A549 (cell line): ENCODE data around the gene HMGN1. TPM values are rescaled to one million over a fixed set of nuclear protein-coding genes. Genes with fewer than 3 reads are reported as not detected.

ENCODE experiments used
- ATAC-seq, 2 experiments: fragments of 200-7000 bp in 1 of 2; fragments of >200 bp in 1 of 2; cut with Nextera tagmentation in 1 of 2; cut with Tn5 transposase in 1 of 2; 3 replicates each; pipeline versions ENCODE4 v1.8.0 to v1.9.1; 2018 to 2020; ENCODE audit warnings: mild to moderate bottlenecking in 1 of 2, moderate library complexity in 1 of 2
- CTCF ChIA-PET: fragments of 300-600 bp; sonication (Branson Sonifier 250); formaldehyde crosslinking; extraction: SDS; loops from one replicate; lab custom pipeline; 2021; ENCODE audit warnings: antibody characterized with exemption, inconsistent platforms; lab: Yijun Ruan, JAX
- POLR2A ChIA-PET: fragments of 350-600 bp; formaldehyde crosslinking; extraction: SDS; loops from one replicate; lab custom pipeline; 2021; ENCODE audit warnings: antibody characterized with exemption, inconsistent platforms; lab: Yijun Ruan, JAX
- DNase-seq, 2 experiments: peaks; one replicate each; pipeline versions ENCODE4 v3.0.0 to v3.0.0-alpha.2; 2011 to 2016; ENCODE audit warnings: low read depth in 1 of 2, low spot score in 1 of 2
- FAIRE-seq: peaks from 2 replicates; lab custom pipeline; 2011; peaks lifted over from hg19 to GRCh38; lab: Jason Lieb, UNC
- H3K27ac ChIP-seq, 2 experiments: fragments of >200 bp; sonication (Bioruptor Twin); formaldehyde crosslinking; 3 replicates each; pipeline ENCODE4 v1.5.1; 2016 to 2017
- H3K4me1 ChIP-seq: fragments of >200 bp; sonication (Bioruptor Twin); formaldehyde crosslinking; 3 replicates; pipeline ENCODE4 v1.6.1; 2016
- H3K4me2 ChIP-seq: fragments of >200 bp; sonication (Bioruptor Twin); formaldehyde crosslinking; 3 replicates; pipeline ENCODE4 v1.6.1; 2016
- H3K4me3 ChIP-seq: fragments of >200 bp; sonication (Bioruptor Twin); formaldehyde crosslinking; 3 replicates; pipeline ENCODE4 v1.5.1; 2016
- H3K9me3 ChIP-seq: fragments of >200 bp; sonication (Bioruptor Twin); formaldehyde crosslinking; 3 replicates; pipeline ENCODE4 v1.6.1; 2016
- BCL3 ChIP-seq: fragments of >200 bp; sonication (Bioruptor Twin); formaldehyde crosslinking; IDR thresholded peaks from 3 replicates; pipeline ENCODE4 v1.6.1; 2016
- BHLHE40 ChIP-seq: IDR thresholded peaks from 2 replicates; pipeline ENCODE4 v1.6.1; 2012; ENCODE audit warnings: low read depth, low read length, inconsistent platforms
- CBX2 ChIP-seq: fragments of 200-600 bp; sonication (generic); IDR thresholded peaks from 2 replicates; pipeline ENCODE4 v1.6.1; 2016; ENCODE audit warnings: low read depth, mild to moderate bottlenecking, borderline replicate concordance
- CHD2 ChIP-seq: fragments of 150-350 bp; IDR thresholded peaks from 2 replicates; pipeline ENCODE4 v1.6.1; 2014; ENCODE audit warnings: low read length; ENCODE audit not compliant: partially characterized antibody
- CTCF ChIP-seq: fragments of >200 bp; sonication (Bioruptor Twin); formaldehyde crosslinking; IDR thresholded peaks from 3 replicates; pipeline ENCODE4 v1.5.1; 2016
- FOSB ChIP-seq: fragments of 250-450 bp; sonication (Bioruptor Pico); IDR thresholded peaks from 2 replicates; pipeline ENCODE4 v1.5.0; 2020; ENCODE audit warnings: mild to moderate bottlenecking, moderate library complexity
- HES2 ChIP-seq: fragments of >200 bp; sonication (Bioruptor Twin); formaldehyde crosslinking; IDR thresholded peaks from 2 replicates; pipeline ENCODE4 v1.6.1; 2016
- HOXB5 ChIP-seq: fragments of 250-450 bp; sonication (Bioruptor Pico); IDR thresholded peaks from 2 replicates; pipeline ENCODE4 v1.5.0; 2020; ENCODE audit warnings: mild to moderate bottlenecking, moderate library complexity
- MAFK ChIP-seq: fragments of 450-650 bp; IDR thresholded peaks from 2 replicates; pipeline ENCODE4 v1.6.1; 2014; ENCODE audit not compliant: partially characterized antibody
- NFE2L2 ChIP-seq: fragments of 150-350 bp; conservative IDR thresholded peaks from 2 replicates; pipeline ENCODE4 v1.6.1; 2014; ENCODE audit warnings: low read length
- PHF8 ChIP-seq: fragments of 200-600 bp; sonication (generic); IDR thresholded peaks from 2 replicates; pipeline ENCODE4 v1.6.1; 2016; ENCODE audit warnings: low read depth, mild to moderate bottlenecking, antibody characterized with exemption, moderate library complexity, borderline replicate concordance
- POLR2A ChIP-seq: IDR thresholded peaks from 2 replicates; pipeline ENCODE4 v1.6.1; 2012; ENCODE audit warnings: mild to moderate bottlenecking, low read length
- POLR2AphosphoS2 ChIP-seq: conservative IDR thresholded peaks from 2 replicates; pipeline ENCODE4 v1.6.1; 2012; ENCODE audit warnings: low read length, improper control_type of control experiment, inconsistent platforms
- TP53 ChIP-seq: fragments of 250-450 bp; sonication (Bioruptor Pico); IDR thresholded peaks from 2 replicates; pipeline ENCODE4 v1.5.0; 2021; ENCODE audit warnings: mild to moderate bottlenecking, moderate library complexity
- ZC3H11A ChIP-seq: fragments of 450-650 bp; IDR thresholded peaks from 2 replicates; pipeline ENCODE4 v1.6.1; 2014; ENCODE audit warnings: antibody characterized with exemption, mild to moderate bottlenecking
- WGBS: methylation state at CpG from one replicate; pipeline ENCODE4 v1.1.6; 2017; ENCODE audit errors: missing lambda C conversion rate; 5-methylcytosine and 5-hydroxymethylcytosine counted together
- polyA plus RNA-seq, 4 experiments: library from polyadenylated mRNA; depleted of rRNA in 3 of 4; stranded (reverse); fragments of >200 nt; fragmentation: RNase III in 1 of 4; extraction: RNeasy Plus Mini Kit Qiagen cat#74134 plus additional on column Dnase treatment in 1 of 4; gene quantifications; 2 replicates in 3 of 4; 3 replicates in 1 of 4; pipeline ENCODE4 v1.2.3, GENCODE V29; 2011 to 2017
- TF ChIP-seq, protein P1 (sequence below): fragments of 450-650 bp; IDR thresholded peaks from 2 replicates; pipeline ENCODE4 v1.6.1; 2014; ENCODE audit warnings: antibody characterized with exemption
- TF ChIP-seq, protein P2 (sequence below): IDR thresholded peaks from 2 replicates; pipeline ENCODE4 v1.6.1; 2012
- TF ChIP-seq, protein P3 (sequence below): IDR thresholded peaks from 2 replicates; pipeline ENCODE4 v1.6.1; 2012; ENCODE audit warnings: low read depth, borderline replicate concordance
- TF ChIP-seq, protein P4 (sequence below): fragments of 250-450 bp; sonication (Bioruptor Pico); IDR thresholded peaks from 2 replicates; pipeline ENCODE4 v1.5.0; 2020; ENCODE audit warnings: low read depth, mild to moderate bottlenecking, moderate library complexity
- TF ChIP-seq, protein P5 (sequence below): fragments of 200-600 bp; sonication (generic); IDR thresholded peaks from 2 replicates; pipeline ENCODE4 v1.6.1; 2016; ENCODE audit warnings: antibody characterized with exemption, mild to moderate bottlenecking, moderate library complexity

The HMGN1 gene
- polyA plus RNA-seq, 2 of the 4 experiments (the other 2 are of a cell fraction): 222 to 269 TPM

GRCh38 chr21:39349211-39350093 is 564 bp upstream of the HMGN1 start:
- TF ChIP-seq, protein P1, sequence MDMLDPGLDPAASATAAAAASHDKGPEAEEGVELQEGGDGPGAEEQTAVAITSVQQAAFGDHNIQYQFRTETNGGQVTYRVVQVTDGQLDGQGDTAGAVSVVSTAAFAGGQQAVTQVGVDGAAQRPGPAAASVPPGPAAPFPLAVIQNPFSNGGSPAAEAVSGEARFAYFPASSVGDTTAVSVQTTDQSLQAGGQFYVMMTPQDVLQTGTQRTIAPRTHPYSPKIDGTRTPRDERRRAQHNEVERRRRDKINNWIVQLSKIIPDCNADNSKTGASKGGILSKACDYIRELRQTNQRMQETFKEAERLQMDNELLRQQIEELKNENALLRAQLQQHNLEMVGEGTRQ: peak; percentile 89
- TF ChIP-seq FOSB: no peak
- no peak for TF ChIP-seq POLR2AphosphoS2
- no peak for TF ChIP-seq BHLHE40
- no peak for TF ChIP-seq MAFK
- TF ChIP-seq TP53: no peak
- TF ChIP-seq CBX2: no peak
- TF ChIP-seq CTCF: no peak
- TF ChIP-seq, protein P2, sequence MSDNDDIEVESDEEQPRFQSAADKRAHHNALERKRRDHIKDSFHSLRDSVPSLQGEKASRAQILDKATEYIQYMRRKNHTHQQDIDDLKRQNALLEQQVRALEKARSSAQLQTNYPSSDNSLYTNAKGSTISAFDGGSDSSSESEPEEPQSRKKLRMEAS: peak; percentile 56; the same call in 1 of the 2 replicates
- TF ChIP-seq, protein P3, sequence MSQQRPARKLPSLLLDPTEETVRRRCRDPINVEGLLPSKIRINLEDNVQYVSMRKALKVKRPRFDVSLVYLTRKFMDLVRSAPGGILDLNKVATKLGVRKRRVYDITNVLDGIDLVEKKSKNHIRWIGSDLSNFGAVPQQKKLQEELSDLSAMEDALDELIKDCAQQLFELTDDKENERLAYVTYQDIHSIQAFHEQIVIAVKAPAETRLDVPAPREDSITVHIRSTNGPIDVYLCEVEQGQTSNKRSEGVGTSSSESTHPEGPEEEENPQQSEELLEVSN: peak; percentile 75; the same call in 1 of the 2 replicates
- TF ChIP-seq, protein P4, sequence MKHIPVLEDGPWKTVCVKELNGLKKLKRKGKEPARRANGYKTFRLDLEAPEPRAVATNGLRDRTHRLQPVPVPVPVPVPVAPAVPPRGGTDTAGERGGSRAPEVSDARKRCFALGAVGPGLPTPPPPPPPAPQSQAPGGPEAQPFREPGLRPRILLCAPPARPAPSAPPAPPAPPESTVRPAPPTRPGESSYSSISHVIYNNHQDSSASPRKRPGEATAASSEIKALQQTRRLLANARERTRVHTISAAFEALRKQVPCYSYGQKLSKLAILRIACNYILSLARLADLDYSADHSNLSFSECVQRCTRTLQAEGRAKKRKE: no peak
- TF ChIP-seq, protein P5, sequence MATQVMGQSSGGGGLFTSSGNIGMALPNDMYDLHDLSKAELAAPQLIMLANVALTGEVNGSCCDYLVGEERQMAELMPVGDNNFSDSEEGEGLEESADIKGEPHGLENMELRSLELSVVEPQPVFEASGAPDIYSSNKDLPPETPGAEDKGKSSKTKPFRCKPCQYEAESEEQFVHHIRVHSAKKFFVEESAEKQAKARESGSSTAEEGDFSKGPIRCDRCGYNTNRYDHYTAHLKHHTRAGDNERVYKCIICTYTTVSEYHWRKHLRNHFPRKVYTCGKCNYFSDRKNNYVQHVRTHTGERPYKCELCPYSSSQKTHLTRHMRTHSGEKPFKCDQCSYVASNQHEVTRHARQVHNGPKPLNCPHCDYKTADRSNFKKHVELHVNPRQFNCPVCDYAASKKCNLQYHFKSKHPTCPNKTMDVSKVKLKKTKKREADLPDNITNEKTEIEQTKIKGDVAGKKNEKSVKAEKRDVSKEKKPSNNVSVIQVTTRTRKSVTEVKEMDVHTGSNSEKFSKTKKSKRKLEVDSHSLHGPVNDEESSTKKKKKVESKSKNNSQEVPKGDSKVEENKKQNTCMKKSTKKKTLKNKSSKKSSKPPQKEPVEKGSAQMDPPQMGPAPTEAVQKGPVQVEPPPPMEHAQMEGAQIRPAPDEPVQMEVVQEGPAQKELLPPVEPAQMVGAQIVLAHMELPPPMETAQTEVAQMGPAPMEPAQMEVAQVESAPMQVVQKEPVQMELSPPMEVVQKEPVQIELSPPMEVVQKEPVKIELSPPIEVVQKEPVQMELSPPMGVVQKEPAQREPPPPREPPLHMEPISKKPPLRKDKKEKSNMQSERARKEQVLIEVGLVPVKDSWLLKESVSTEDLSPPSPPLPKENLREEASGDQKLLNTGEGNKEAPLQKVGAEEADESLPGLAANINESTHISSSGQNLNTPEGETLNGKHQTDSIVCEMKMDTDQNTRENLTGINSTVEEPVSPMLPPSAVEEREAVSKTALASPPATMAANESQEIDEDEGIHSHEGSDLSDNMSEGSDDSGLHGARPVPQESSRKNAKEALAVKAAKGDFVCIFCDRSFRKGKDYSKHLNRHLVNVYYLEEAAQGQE: peak; percentile 31; the same call in 1 of the 2 replicates
- TF ChIP-seq NFE2L2: no peak
- peak; percentile 64 for TF ChIP-seq POLR2A
- peak; percentile 29 for TF ChIP-seq CHD2
- no peak for TF ChIP-seq HES2
- TF ChIP-seq ZC3H11A: no peak
- peak; percentile 83; the same call in 1 of the 2 replicates for TF ChIP-seq PHF8
- no peak for TF ChIP-seq HOXB5 (CRISPR knock-in tag)
- TF ChIP-seq BCL3: no peak
- Histone ChIP-seq H3K4me3 (peak overlapping the region; percentile 59), H3K9me3 (no peaks in the 10 kb centered on the region), H3K4me2 (peak overlapping the region; percentile 84), H3K27ac (peak overlapping the region; percentile 91 to 93), H3K4me1 (peaks cover 26% of the 10 kb centered on the region; the same call in 2 of the 3 replicates)
- ChIA-PET CTCF (interaction anchor here (0.9 to 2.0 kb wide), 2 partner anchors 42 to 93 kb away, joined by 3 to 6 read pairs; no protein-coding TSS in a partner anchor), POLR2A (interaction anchor here (1.2 to 3.8 kb wide), 5 partner anchors 24 to 166 kb away, joined by 5 to 20 read pairs (median 6); partner anchors contain the start of gene PSMG1)
- DNase-seq (peak; percentile 85 to 94), ATAC-seq (peak; percentile 92 to 96), FAIRE-seq (no peak)
- WGBS: 2% methylated on average over 34 of the region's 56 CpGs
